IMR-90 (cell line): Measurements from ENCODE around the gene STK25. TPM values are rescaled to one million over a fixed set of nuclear protein-coding genes. Genes with fewer than 3 reads are reported as not detected.

Experiments used
- ATAC-seq: fragments of 200-7000 bp; cut with Tn5 transposase; 2 replicates; pipeline ENCODE4 v1.9.1; 2020; ENCODE audit warnings: low read depth, mild to moderate bottlenecking, moderate library complexity
- BruUV-seq: library from RNA; stranded (reverse); fragments of 400-500 nt; replicated peaks from 2 replicates; lab custom pipeline; 2021; lab: Mats Ljungman, UMichigan
- CTCF ChIA-PET: fragments of 300-600 bp; formaldehyde crosslinking; extraction: SDS; loops from one replicate; lab custom pipeline; 2021; ENCODE audit warnings: antibody characterized with exemption; lab: Yijun Ruan, JAX
- POLR2A ChIA-PET: fragments of 300-600 bp; sonication (Branson Sonifier 250); formaldehyde crosslinking; loops from one replicate; lab custom pipeline; 2022; ENCODE audit warnings: antibody characterized with exemption; ENCODE audit not compliant: unreplicated experiment; lab: Charles Lee
- DNase-seq: peaks from one replicate; pipeline ENCODE4 v3.0.0; 2013
- H2AFZ ChIP-seq: replicated peaks from 2 replicates; pipeline ENCODE3; 2013; ENCODE audit warnings: low read length, mild to moderate bottlenecking; ENCODE audit not compliant: poor library complexity
- H2AK5ac ChIP-seq: 2 replicates; pipeline ENCODE4 v1.6.1; 2013; ENCODE audit warnings: low read depth, low read length, inconsistent platforms
- H2AK9ac ChIP-seq: replicated peaks from 2 replicates; pipeline ENCODE3; 2013; ENCODE audit warnings: mild to moderate bottlenecking, low read depth, low read length, moderate library complexity; ENCODE audit not compliant: poor library complexity
- H2BK120ac ChIP-seq: 2 replicates; pipeline ENCODE4 v1.6.1; 2013; ENCODE audit warnings: low read depth, low read length, inconsistent platforms
- H2BK15ac ChIP-seq: 3 replicates; pipeline ENCODE4 v1.6.1; 2013; ENCODE audit warnings: low read depth, low read length, inconsistent platforms
- H2BK20ac ChIP-seq: 2 replicates; pipeline ENCODE4 v1.6.1; 2013; ENCODE audit warnings: low read depth, mild to moderate bottlenecking, inconsistent platforms, low read length, moderate library complexity
- H2BK5ac ChIP-seq: 2 replicates; pipeline ENCODE4 v1.6.1; 2013; ENCODE audit warnings: mild to moderate bottlenecking, low read depth, low read length, inconsistent platforms; ENCODE audit not compliant: poor library complexity, severe bottlenecking
- H3K14ac ChIP-seq: replicated peaks from 2 replicates; pipeline ENCODE4 v1.6.1; 2013; ENCODE audit warnings: low read depth, low read length, inconsistent platforms
- H3K18ac ChIP-seq: 2 replicates; pipeline ENCODE4 v1.6.1; 2013; ENCODE audit warnings: low read depth, low read length, control low read depth
- H3K23ac ChIP-seq: 2 replicates; pipeline ENCODE4 v1.6.1; 2013; ENCODE audit warnings: low read depth, low read length, inconsistent platforms
- H3K27ac ChIP-seq: 2 replicates; pipeline ENCODE4 v1.5.1; 2013; ENCODE audit warnings: mild to moderate bottlenecking, control low read depth, low read length; ENCODE audit not compliant: insufficient read depth
- H3K27me3 ChIP-seq: 2 replicates; pipeline ENCODE4 v1.6.1; 2013; ENCODE audit warnings: low read length; ENCODE audit not compliant: control insufficient read depth, insufficient read depth
- H3K36me3 ChIP-seq: 2 replicates; pipeline ENCODE4 v1.6.1; 2013; ENCODE audit warnings: low read length, mixed read lengths; ENCODE audit not compliant: control insufficient read depth, insufficient read depth
- H3K4ac ChIP-seq: 2 replicates; pipeline ENCODE4 v1.6.1; 2013; ENCODE audit warnings: low read depth, low read length, inconsistent platforms
- H3K4me1 ChIP-seq: 2 replicates; pipeline ENCODE4 v1.6.1; 2013; ENCODE audit warnings: low read length, mixed read lengths; ENCODE audit not compliant: control insufficient read depth, insufficient read depth
- H3K4me2 ChIP-seq: 2 replicates; pipeline ENCODE4 v1.6.1; 2013; ENCODE audit warnings: low read depth, mild to moderate bottlenecking, control low read depth, low read length, moderate library complexity
- H3K4me3 ChIP-seq: 2 replicates; pipeline ENCODE4 v1.5.1; 2013; ENCODE audit warnings: low read depth, mild to moderate bottlenecking, control low read depth, low read length, moderate library complexity; ENCODE audit not compliant: insufficient read depth
- H3K56ac ChIP-seq: 2 replicates; pipeline ENCODE4 v1.6.1; 2013; ENCODE audit warnings: low read length, inconsistent platforms; ENCODE audit not compliant: insufficient read depth; ENCODE audit errors: extremely low read depth
- H3K79me1 ChIP-seq, 2 experiments: 2 replicates each; pipeline ENCODE4 v1.6.1; 2013; ENCODE audit warnings: low read length in 2 of 2, inconsistent platforms in 1 of 2, low read depth in 1 of 2
- H3K9ac ChIP-seq: 2 replicates; pipeline ENCODE4 v1.6.1; 2013; ENCODE audit warnings: low read depth, low read length, control low read depth
- H3K9me1 ChIP-seq: 2 replicates; pipeline ENCODE4 v1.6.1; 2013; ENCODE audit warnings: low read length, inconsistent platforms; ENCODE audit not compliant: insufficient read depth
- H3K9me3 ChIP-seq: 2 replicates; pipeline ENCODE4 v1.6.1; 2013; ENCODE audit warnings: low read length; ENCODE audit not compliant: control insufficient read depth, insufficient read depth
- H4K20me1 ChIP-seq: 2 replicates; pipeline ENCODE4 v1.6.1; 2013; ENCODE audit warnings: low read length, inconsistent platforms; ENCODE audit not compliant: insufficient read depth
- H4K5ac ChIP-seq: 2 replicates; pipeline ENCODE4 v1.6.1; 2013; ENCODE audit warnings: mild to moderate bottlenecking, low read depth, low read length, control low read depth
- H4K8ac ChIP-seq, 2 experiments: 2 replicates each; pipeline ENCODE4 v1.6.1; 2013; ENCODE audit warnings: low read depth in 2 of 2, low read length in 2 of 2, control low read depth in 1 of 2, inconsistent platforms in 1 of 2
- H4K91ac ChIP-seq: 2 replicates; pipeline ENCODE4 v1.6.1; 2013; ENCODE audit warnings: low read depth, low read length, inconsistent platforms; ENCODE audit not compliant: insufficient read depth
- BHLHE40 ChIP-seq: fragments of 150-350 bp; IDR thresholded peaks from 2 replicates; pipeline ENCODE4 v1.6.1; 2016; ENCODE audit warnings: mild to moderate bottlenecking, low read depth, low read length
- CEBPB ChIP-seq: IDR thresholded peaks from 2 replicates; pipeline ENCODE4 v1.6.1; 2012; ENCODE audit warnings: low read depth, low read length, improper control_type of control experiment
- CHD1 ChIP-seq: IDR thresholded peaks from 2 replicates; pipeline ENCODE4 v1.6.1; 2012; ENCODE audit warnings: low read depth, low read length, improper control_type of control experiment
- CTCF ChIP-seq: conservative IDR thresholded peaks from 2 replicates; pipeline ENCODE4 v1.5.1; 2012; ENCODE audit warnings: mild to moderate bottlenecking, low read depth, low read length, improper control_type of control experiment
- ELK1 ChIP-seq: fragments of 150-350 bp; IDR thresholded peaks from 2 replicates; pipeline ENCODE4 v1.6.1; 2016; ENCODE audit warnings: low read depth, mild to moderate bottlenecking, low read length, moderate library complexity, borderline replicate concordance
- FOS ChIP-seq: fragments of 150-350 bp; IDR thresholded peaks from 2 replicates; pipeline ENCODE4 v1.6.1; 2016; ENCODE audit warnings: low read depth, low read length
- MAFK ChIP-seq: IDR thresholded peaks from 2 replicates; pipeline ENCODE4 v1.6.1; 2012; ENCODE audit warnings: low read depth, low read length, improper control_type of control experiment
- MAZ ChIP-seq: IDR thresholded peaks from 2 replicates; pipeline ENCODE4 v1.6.1; 2012; ENCODE audit warnings: low read depth, mild to moderate bottlenecking, low read length, improper control_type of control experiment, moderate library complexity, borderline replicate concordance
- MXI1 ChIP-seq: IDR thresholded peaks from 2 replicates; pipeline ENCODE4 v1.6.1; 2012; ENCODE audit warnings: low read depth, mild to moderate bottlenecking, low read length, moderate library complexity, borderline replicate concordance
- NFE2L2 ChIP-seq: fragments of 150-350 bp; IDR thresholded peaks from 2 replicates; pipeline ENCODE4 v1.6.1; 2016; ENCODE audit warnings: low read depth, mild to moderate bottlenecking, low read length
- POLR2A ChIP-seq: IDR thresholded peaks from 2 replicates; pipeline ENCODE4 v1.6.1; 2012; ENCODE audit warnings: mild to moderate bottlenecking, low read depth, low read length
- RAD21 ChIP-seq: IDR thresholded peaks from 2 replicates; pipeline ENCODE4 v1.6.1; 2012; ENCODE audit warnings: low read length, improper control_type of control experiment
- RCOR1 ChIP-seq: IDR thresholded peaks from 2 replicates; pipeline ENCODE4 v1.6.1; 2012; ENCODE audit warnings: mild to moderate bottlenecking, low read length, improper control_type of control experiment; ENCODE audit not compliant: insufficient replicate concordance
- SMC3 ChIP-seq: fragments of 150-350 bp; IDR thresholded peaks from 2 replicates; pipeline ENCODE4 v1.6.1; 2016; ENCODE audit warnings: low read depth, mild to moderate bottlenecking, antibody characterized with exemption, low read length, moderate library complexity
- USF2 ChIP-seq: fragments of 150-350 bp; IDR thresholded peaks from 2 replicates; pipeline ENCODE4 v1.6.1; 2017; ENCODE audit warnings: mild to moderate bottlenecking, antibody characterized with exemption, low read length, low read depth
- WGBS, 2 experiments: methylation state at CpG; one replicate each; pipeline versions ENCODE4 v1.1.5 to v1.1.7; 2013; ENCODE audit warnings: missing lambda C conversion rate in 2 of 2; ENCODE audit not compliant: insufficient read length in 1 of 2; ENCODE audit errors: extremely low coverage in 2 of 2; 5-methylcytosine and 5-hydroxymethylcytosine counted together
- dilution Hi-C: fragments of 300-500 bp; cut with HindIII; formaldehyde crosslinking; loops from one replicate; pipeline ENCODE4 v1.14.3; 2018; ENCODE audit warnings: low sequenced_read_pairs; ENCODE audit not compliant: unreplicated experiment
- in situ Hi-C: fragments of 300-500 bp; cut with MboI; formaldehyde crosslinking; loops from 3 replicates; pipeline ENCODE4 v1.14.3; 2019; ENCODE audit warnings: low sequenced_read_pairs, inconsistent platforms, mixed read lengths
- intact Hi-C: fragments of 100-400 bp; cut with micrococcal nuclease; formaldehyde crosslinking; loops from 2 replicates; pipeline ENCODE4 v1.10.0; 2022
- polyA plus RNA-seq, 3 experiments: library from polyadenylated mRNA; depleted of rRNA; stranded (reverse); fragments of >200 nt; gene quantifications; 2 replicates each; pipeline ENCODE4 v1.2.3, GENCODE V29; 2012; ENCODE audit warnings: low replicate concordance in 1 of 3
- total RNA-seq: library from RNA; depleted of rRNA; stranded (reverse); fragments of >200 nt; gene quantifications from 2 replicates; pipeline ENCODE4 v1.2.3, GENCODE V29; 2012

The STK25 gene
- total and polyA plus RNA-seq, 2 of the 4 experiments (the other 2 are of a cell fraction): 258 to 392 TPM

GRCh38 chr2:241499146-241499965 lies 9.0 kb downstream of the STK25 start:
- no TSS peak for BruUV-seq
- TF ChIP-seq NFE2L2 (no peak), ELK1 (no peak), BHLHE40 (no peak), USF2 (no peak), RCOR1 (no peak), MAZ (no peak), CTCF (no peak), RAD21 (no peak), FOS (no peak), POLR2A (no peak), SMC3 (no peak), CHD1 (no peak), CEBPB (no peak), MXI1 (no peak), MAFK (no peak)

More at GRCh38 chr2:241499146-241499965, 9.0 kb downstream of the STK25 start:
- in situ Hi-C loops (no loop called here), dilution Hi-C loops (no loop called here), intact Hi-C loops (no loop called here)
- ChIA-PET CTCF (no interaction called here), POLR2A (no interaction called here)
- H2BK120ac ChIP-seq: no peak overlapping the region
- no peak overlapping the region for H4K5ac ChIP-seq
- H4K91ac ChIP-seq: no peak overlapping the region
- peaks cover 7% of the 10 kb centered on the region; the same call in 1 of the 2 replicates for H3K9me1 ChIP-seq
- H3K36me3 ChIP-seq: peaks cover 61% of the 10 kb centered on the region
- no peaks in the 10 kb centered on the region for H3K27me3 ChIP-seq
- no peak overlapping the region for H3K4me2 ChIP-seq
- H3K4ac ChIP-seq: no peak overlapping the region
- H3K18ac ChIP-seq: no peak overlapping the region
- H3K56ac ChIP-seq: no peak overlapping the region
- no peak overlapping the region for H3K14ac ChIP-seq
- no peak overlapping the region for H2BK20ac ChIP-seq
- H3K9me3 ChIP-seq: no peaks in the 10 kb centered on the region
- no peak overlapping the region for H2BK5ac ChIP-seq
- DNase-seq (no peak), ATAC-seq (no peak)
- peaks cover 42% of the 10 kb centered on the region for H4K20me1 ChIP-seq
- no peak overlapping the region for H2AFZ ChIP-seq
- WGBS, 2 experiments: 81% methylated on average over 15 of the region's 28 CpGs; no CpG with 5 or more reads in 1 of the 2 experiments
- no peak overlapping the region for H4K8ac ChIP-seq
- H2AK5ac ChIP-seq: no peak overlapping the region
- no peak overlapping the region for H3K4me3 ChIP-seq
- H2AK9ac ChIP-seq: peak overlapping the region; percentile 62
- H2BK15ac ChIP-seq: no peak overlapping the region
- no peak overlapping the region for H3K23ac ChIP-seq
- H3K4me1 ChIP-seq: no peaks in the 10 kb centered on the region
- peaks cover 16 to 61% of the 10 kb centered on the region in 2 experiments for H3K79me1 ChIP-seq
- no peak overlapping the region for H3K27ac ChIP-seq
- no peak overlapping the region for H3K9ac ChIP-seq
